Caco-2 (cell line): ENCODE data around the gene CDCA7. TPM values are rescaled to one million over a fixed set of nuclear protein-coding genes. Genes with fewer than 3 reads are reported as not detected.

Experiments
- BruUV-seq: library from RNA; stranded (reverse); fragments of 400-500 nt; replicated peaks from 2 replicates; lab custom pipeline; 2021; lab: Mats Ljungman, UMichigan
- CTCF ChIA-PET: fragments of 300-600 bp; sonication (Branson Sonifier 250); formaldehyde crosslinking; loops from one replicate; lab custom pipeline; 2022; ENCODE audit warnings: antibody characterized with exemption; lab: Charles Lee
- POLR2A ChIA-PET: fragments of 300-600 bp; sonication (Branson Sonifier 250); formaldehyde crosslinking; loops from one replicate; lab custom pipeline; 2022; ENCODE audit warnings: antibody characterized with exemption; lab: Charles Lee
- DNase-seq, 2 experiments: peaks; one replicate each; pipeline versions ENCODE4 v3.0.0 to v3.0.0-alpha.2; 2020 to 2022
- H3K27me3 ChIP-seq: replicated peaks from 2 replicates; pipeline ENCODE4 v1.6.0; 2011; ENCODE audit warnings: low read length; ENCODE audit not compliant: control insufficient read depth, insufficient read depth
- H3K36me3 ChIP-seq: 2 replicates; pipeline ENCODE4 v1.5.1; 2011; ENCODE audit warnings: low read length; ENCODE audit not compliant: control insufficient read depth, insufficient read depth
- H3K4me1 ChIP-seq: fragments of 250-450 bp; sonication (Bioruptor Pico); 2 replicates; pipeline ENCODE4 v1.5.1; 2020; ENCODE audit warnings: mild to moderate bottlenecking
- H3K4me3 ChIP-seq: 2 replicates; pipeline ENCODE4 v1.5.1; 2011; ENCODE audit warnings: low read depth, mild to moderate bottlenecking, control low read depth, low read length
- H3K9me3 ChIP-seq: fragments of 250-450 bp; sonication (Bioruptor Pico); 2 replicates; pipeline ENCODE4 v1.5.1; 2020; ENCODE audit warnings: mild to moderate bottlenecking, moderate library complexity
- H3K27ac Mint-ChIP-seq: one replicate; pipeline ENCODE4 v1.8.0; 2022; ENCODE audit warnings: mixed read lengths; ENCODE audit not compliant: unreplicated experiment
- H3K27me3 Mint-ChIP-seq: one replicate; pipeline ENCODE4 v1.8.0; 2022; ENCODE audit warnings: mixed read lengths; ENCODE audit not compliant: insufficient read depth, unreplicated experiment
- H3K36me3 Mint-ChIP-seq: one replicate; pipeline ENCODE4 v1.8.0; 2022; ENCODE audit warnings: mild to moderate bottlenecking, mixed read lengths; ENCODE audit not compliant: insufficient read depth, unreplicated experiment
- H3K4me1 Mint-ChIP-seq: one replicate; pipeline ENCODE4 v1.8.0; 2022; ENCODE audit warnings: low read depth, mixed read lengths; ENCODE audit not compliant: unreplicated experiment
- H3K4me3 Mint-ChIP-seq: one replicate; pipeline ENCODE4 v1.8.0; 2022; ENCODE audit warnings: mild to moderate bottlenecking, moderate library complexity, mixed read lengths; ENCODE audit not compliant: unreplicated experiment
- H3K9me3 Mint-ChIP-seq: one replicate; pipeline ENCODE4 v1.8.0; 2022; ENCODE audit warnings: mixed read lengths; ENCODE audit not compliant: unreplicated experiment
- CTCF ChIP-seq, 2 experiments: fragments of 200-600 bp in 1 of 2; IDR thresholded peaks; 1 replicate in 1 of 2; 2 replicates in 1 of 2; pipeline versions ENCODE4 v1.5.1 to v1.8.0; 2011 to 2022; ENCODE audit warnings: antibody characterized with exemption in 1 of 2, control low read depth in 1 of 2, inconsistent platforms in 1 of 2, low read depth in 1 of 2, low read length in 1 of 2, mild to moderate bottlenecking in 1 of 2, moderate library complexity in 1 of 2; ENCODE audit not compliant: insufficient read depth in 1 of 2, severe bottlenecking in 1 of 2, unreplicated experiment in 1 of 2
- intact Hi-C: fragments of 100-400 bp; cut with micrococcal nuclease; formaldehyde crosslinking; loops from one replicate; pipeline ENCODE4 v1.10.0; 2022; ENCODE audit not compliant: unreplicated experiment
- total RNA-seq: library from RNA; stranded (reverse); gene quantifications from 2 replicates; pipeline ENCODE4 v1.2.3, GENCODE V29; 2022

The CDCA7 gene
- total RNA-seq, 1 experiment from 2014 or later: 58.1 TPM

GRCh38 chr2:173386738-173387065 is 32.0 kb downstream of the CDCA7 start:
- BruUV-seq: no TSS peak
- H3K27me3 ChIP-seq: no peaks in the 10 kb centered on the region
- Mint-ChIP-seq H3K9me3 (peaks cover 9% of the 10 kb centered on the region), H3K4me3 (no peak overlapping the region), H3K36me3 (no peaks in the 10 kb centered on the region), H3K27ac (no peak overlapping the region), H3K27me3 (no peaks in the 10 kb centered on the region), H3K4me1 (no peaks in the 10 kb centered on the region)
- H3K9me3 ChIP-seq: no peaks in the 10 kb centered on the region
- TF ChIP-seq CTCF (IDR thresholded peaks at IDR 0.05; ENCODE audit: insufficient read depth in 1 of 2, low read depth in 1 of 2, low read length in 1 of 2, severe bottlenecking in 1 of 2, unreplicated experiment in 1 of 2): no peak
- H3K4me3 ChIP-seq: no peak overlapping the region
- ChIA-PET CTCF (interaction anchor here (0.6 to 1.1 kb wide), 3 partner anchors 16 to 920 kb away, joined by 4 to 8 read pairs (median 5); no protein-coding TSS in a partner anchor), POLR2A (interaction anchor here (0.7 kb wide), 1 partner anchor 16 kb away, joined by 11 read pairs; no protein-coding TSS in a partner anchor)
- no peak for DNase-seq
- no peaks in the 10 kb centered on the region for H3K36me3 ChIP-seq
- H3K4me1 ChIP-seq: no peaks in the 10 kb centered on the region
- intact Hi-C loops: no loop called here

DNA sequence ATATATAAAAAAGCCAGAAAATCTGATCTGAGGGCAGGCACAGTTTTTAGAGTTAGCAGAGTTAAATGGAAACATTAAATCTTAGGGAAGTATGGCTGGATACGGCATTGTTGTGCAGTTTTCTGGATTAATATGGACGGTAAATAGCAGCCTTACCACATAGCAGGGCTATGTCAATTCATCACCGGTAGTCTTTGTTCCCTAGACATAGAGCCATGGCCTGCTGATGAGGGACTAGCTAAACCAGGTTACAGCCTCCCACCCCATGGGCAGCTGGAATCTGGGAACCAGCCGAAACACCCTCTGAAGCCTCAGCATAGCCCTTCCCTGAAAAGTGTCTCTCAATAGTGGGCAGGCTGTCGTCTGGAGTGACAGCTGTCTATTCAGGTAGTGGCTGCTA is 32.4 kb downstream of the CDCA7 start:
- CTCF ChIA-PET: interaction anchor here (0.6 to 1.1 kb wide), 3 partner anchors 15 to 919 kb away, joined by 4 to 8 read pairs (median 5); no protein-coding TSS in a partner anchor
- H3K9me3 Mint-ChIP-seq: peaks cover 9% of the 10 kb centered on the region
- H3K4me3 Mint-ChIP-seq: no peak overlapping the region
- Histone ChIP-seq H3K4me1 (no peaks in the 10 kb centered on the region), H3K27me3 (no peaks in the 10 kb centered on the region), H3K9me3 (no peaks in the 10 kb centered on the region), H3K4me3 (no peak overlapping the region), H3K36me3 (no peaks in the 10 kb centered on the region)
- no TSS peak for BruUV-seq
- H3K36me3 Mint-ChIP-seq: no peaks in the 10 kb centered on the region
- no peaks in the 10 kb centered on the region for H3K4me1 Mint-ChIP-seq
- intact Hi-C loops: no loop called here
- no peak for DNase-seq
- no peak overlapping the region for H3K27ac Mint-ChIP-seq
- no peak for TF ChIP-seq CTCF (IDR thresholded peaks at IDR 0.05; ENCODE audit: insufficient read depth in 1 of 2, low read depth in 1 of 2, low read length in 1 of 2, severe bottlenecking in 1 of 2, unreplicated experiment in 1 of 2)
- POLR2A ChIA-PET: interaction anchor here (0.7 kb wide), 1 partner anchor 15 kb away, joined by 11 read pairs; no protein-coding TSS in a partner anchor
- H3K27me3 Mint-ChIP-seq: no peaks in the 10 kb centered on the region

- H3K4me1 Mint-ChIP-seq: no peaks in the 10 kb centered on the region
- H3K27ac Mint-ChIP-seq: no peak overlapping the region
- H3K36me3 Mint-ChIP-seq: no peaks in the 10 kb centered on the region
- no peaks in the 10 kb centered on the region for H3K9me3 ChIP-seq
- no peaks in the 10 kb centered on the region for H3K27me3 ChIP-seq
- no TSS peak for BruUV-seq
- peaks cover 9% of the 10 kb centered on the region for H3K9me3 Mint-ChIP-seq
- H3K36me3 ChIP-seq: no peaks in the 10 kb centered on the region
- H3K27me3 Mint-ChIP-seq: no peaks in the 10 kb centered on the region
- no peaks in the 10 kb centered on the region for H3K4me1 ChIP-seq
- ChIA-PET CTCF (no interaction called here), POLR2A (no interaction called here)
- H3K4me3 ChIP-seq: no peak overlapping the region
- no peak for TF ChIP-seq CTCF (IDR thresholded peaks at IDR 0.05; ENCODE audit: insufficient read depth in 1 of 2, low read depth in 1 of 2, low read length in 1 of 2, severe bottlenecking in 1 of 2, unreplicated experiment in 1 of 2)
- DNase-seq: no peak
- no peak overlapping the region for H3K4me3 Mint-ChIP-seq
- intact Hi-C loops: no loop called here
These were observed 33.0 kb downstream of the CDCA7 start for GRCh38 chr2:173387660-173388059.
